Measurements from ENCODE around the gene UNC5B.

UNC5B gene

GRCh38 chr10:71255550-71255807, 43.1 kb downstream of the UNC5B start:
- no peak for DNase-seq

DNA sequence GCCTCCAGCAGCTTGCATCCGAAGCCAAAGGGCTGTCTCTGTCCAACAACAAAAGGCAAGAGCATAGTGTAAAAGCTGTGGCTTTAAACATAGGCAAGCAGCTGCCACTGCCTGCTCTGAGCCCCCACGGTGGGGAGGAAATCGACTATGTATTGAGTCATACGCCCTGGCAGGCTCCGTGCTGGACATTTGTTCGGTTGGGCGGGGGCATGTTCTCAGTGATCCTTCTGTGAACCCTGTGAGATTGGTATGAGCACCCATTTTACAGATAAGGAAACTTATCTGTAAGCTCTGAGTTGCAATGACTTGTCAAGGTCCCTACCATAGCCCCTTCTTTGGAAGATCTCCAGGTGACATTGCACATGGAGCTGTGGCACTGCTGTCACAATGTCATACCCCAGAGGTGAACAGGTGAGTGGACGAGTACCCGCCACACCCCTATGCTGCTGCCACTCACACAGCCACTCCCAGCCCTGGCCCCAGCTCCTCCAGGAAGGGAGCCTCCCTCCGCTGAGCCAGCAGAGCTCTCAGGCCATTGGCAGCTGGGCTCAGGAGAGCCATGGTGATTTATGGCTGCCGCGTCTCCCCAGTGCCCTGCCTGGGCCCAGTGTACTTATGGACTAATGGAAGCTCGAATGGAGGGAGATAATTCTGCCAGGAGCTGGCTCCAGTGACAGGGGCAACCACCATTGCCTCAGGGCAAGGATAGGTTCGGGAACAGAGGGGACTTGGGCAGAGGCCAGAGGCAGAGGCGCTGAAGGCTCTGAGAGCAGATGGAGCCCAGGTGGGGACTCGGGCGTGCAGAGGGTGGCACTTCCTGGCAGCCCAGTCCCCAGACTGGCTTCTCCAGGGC, 43.7 kb downstream of the UNC5B start:
- no peak for DNase-seq

DNA sequence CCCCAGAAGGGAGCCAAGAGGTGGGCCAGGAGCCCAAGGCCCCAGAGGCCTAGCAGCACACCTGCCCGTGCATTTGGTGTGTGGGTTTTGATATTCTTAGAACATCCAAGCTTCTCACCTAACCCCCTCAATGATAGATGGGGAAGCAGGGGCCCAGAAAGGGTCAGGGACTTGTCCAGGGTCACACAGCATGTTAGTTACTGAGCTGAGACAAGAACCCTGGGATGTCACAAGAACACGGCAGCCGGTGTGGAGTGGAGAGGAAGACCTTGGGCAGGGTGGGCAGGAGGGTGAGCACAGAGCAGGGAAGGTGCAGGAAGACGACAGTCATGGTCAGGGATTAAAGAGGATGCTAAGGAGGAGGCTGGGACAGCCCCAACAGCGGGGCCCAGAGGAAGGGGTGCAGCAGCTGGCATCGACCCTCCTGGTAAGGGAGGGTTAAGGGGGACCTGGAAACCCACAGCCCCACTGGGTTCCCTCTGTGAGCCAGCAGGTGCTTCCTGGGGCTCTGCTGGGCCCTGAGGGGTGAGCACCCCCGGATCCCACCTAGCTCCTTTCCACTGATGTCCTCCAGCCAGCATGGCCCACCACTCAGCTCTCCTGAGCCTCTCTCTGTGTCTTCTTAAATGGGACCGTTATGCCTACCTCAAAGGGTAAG, 44.4 kb downstream of the UNC5B start:
- DNase-seq: no peak

GRCh38 chr10:71257319-71257997, 45.1 kb downstream of the UNC5B start:
- no peak for DNase-seq

DNA sequence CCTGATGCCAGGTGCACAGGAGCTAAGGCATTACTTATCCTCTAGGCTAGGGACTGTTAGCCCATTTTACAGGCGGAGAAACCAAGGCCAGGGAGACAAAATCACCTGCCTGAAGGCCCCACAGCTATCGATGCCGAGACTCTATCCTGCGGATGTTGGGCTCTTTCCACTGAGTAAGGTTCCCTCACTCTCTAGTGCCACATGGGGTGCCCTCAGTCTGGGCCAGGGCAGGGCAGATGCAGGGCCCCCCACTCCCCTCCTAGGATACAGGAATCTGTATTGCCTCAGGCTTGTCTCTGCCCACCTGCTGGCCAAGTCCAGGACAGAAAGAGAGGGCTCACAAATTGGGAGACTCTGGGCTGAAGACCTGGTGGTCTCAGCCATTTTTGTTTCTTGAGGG, 45.7 kb downstream of the UNC5B start:
- DNase-seq: no peak

- DNase-seq: no peak
Measured at GRCh38 chr10:71258446-71259145, 46.2 kb downstream of the UNC5B start.

- no peak for DNase-seq
Measured at GRCh38 chr10:71259282-71259681, 46.9 kb downstream of the UNC5B start.

- DNase-seq: no peak
Measured at GRCh38 chr10:71259815-71260501, 47.6 kb downstream of the UNC5B start.

GRCh38 chr10:71260622-71261325, 48.4 kb downstream of the UNC5B start:
- DNase-seq: no peak

- DNase-seq: no peak
Measured at GRCh38 chr10:71262027-71262426, 49.7 kb downstream of the UNC5B start.

DNA sequence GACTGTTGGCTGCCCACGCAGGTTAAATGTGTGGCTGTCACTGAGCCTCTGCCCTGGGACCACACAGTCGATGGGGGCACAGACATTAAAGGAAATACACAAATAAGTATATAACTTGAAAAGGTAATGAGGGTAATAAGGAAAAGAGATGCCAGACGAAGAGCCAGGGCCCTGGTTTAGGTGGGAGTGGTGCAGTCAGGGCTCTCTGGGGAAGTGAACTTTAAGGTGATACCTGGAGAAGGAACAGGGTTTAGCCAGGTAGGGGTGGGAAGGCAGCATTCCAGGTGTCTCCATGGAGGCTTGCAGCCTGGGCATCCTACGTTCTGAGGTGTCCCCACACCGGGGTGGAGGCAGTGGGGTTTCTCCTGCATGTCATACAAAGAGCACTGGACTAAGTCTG, 50.4 kb downstream of the UNC5B start:
- DNase-seq: no peak

- DNase-seq: no peak
Measured at GRCh38 chr10:71263376-71263775, 51.0 kb downstream of the UNC5B start.

GRCh38 chr10:71264345-71265200, 52.2 kb downstream of the UNC5B start:
- DNase-seq: no peak

- DNase-seq: no peak
Measured at GRCh38 chr10:71265201-71265575, 52.8 kb downstream of the UNC5B start.

- DNase-seq: no peak
Measured at GRCh38 chr10:71265618-71266146, 53.3 kb downstream of the UNC5B start.

DNA sequence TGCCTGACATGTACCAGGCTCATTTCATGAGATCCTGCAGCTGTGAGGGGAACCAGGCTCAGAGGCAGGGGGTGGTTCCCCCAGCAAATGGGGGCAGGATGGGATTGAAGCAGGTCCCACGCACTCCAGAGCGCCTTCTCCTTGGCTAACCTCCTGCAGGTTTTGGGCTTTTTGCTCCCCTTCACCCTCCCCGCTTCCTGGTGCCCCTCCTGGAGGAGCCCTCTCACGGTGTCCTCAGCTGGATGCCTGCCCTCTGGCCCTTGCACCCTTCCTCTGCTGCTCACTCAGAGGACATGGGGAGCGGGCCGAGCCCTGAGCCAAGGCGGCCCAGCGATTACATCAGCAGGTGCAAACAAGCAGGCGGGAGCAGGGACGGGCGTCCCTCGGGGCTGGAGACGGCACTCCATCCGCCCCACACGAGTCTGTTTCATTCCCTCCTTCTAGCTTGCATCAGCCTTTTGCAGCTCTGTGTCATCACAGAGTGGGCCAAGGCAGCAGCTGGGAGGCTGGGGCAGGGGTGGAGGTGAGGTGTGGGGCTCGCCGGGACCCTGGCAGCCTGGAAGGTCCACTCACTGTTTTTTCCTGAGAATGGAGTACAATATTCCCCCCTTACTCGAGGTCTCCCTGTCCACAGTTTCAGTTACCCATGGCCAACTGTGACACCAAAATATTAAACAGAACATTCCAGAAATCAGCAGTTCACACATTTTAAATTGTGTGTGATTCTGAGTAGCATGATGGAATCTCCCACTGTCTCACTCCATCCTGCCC, 54.0 kb downstream of the UNC5B start:
- no peak for DNase-seq

GRCh38 chr10:71266918-71267442, 54.6 kb downstream of the UNC5B start:
- DNase-seq: no peak

DNA sequence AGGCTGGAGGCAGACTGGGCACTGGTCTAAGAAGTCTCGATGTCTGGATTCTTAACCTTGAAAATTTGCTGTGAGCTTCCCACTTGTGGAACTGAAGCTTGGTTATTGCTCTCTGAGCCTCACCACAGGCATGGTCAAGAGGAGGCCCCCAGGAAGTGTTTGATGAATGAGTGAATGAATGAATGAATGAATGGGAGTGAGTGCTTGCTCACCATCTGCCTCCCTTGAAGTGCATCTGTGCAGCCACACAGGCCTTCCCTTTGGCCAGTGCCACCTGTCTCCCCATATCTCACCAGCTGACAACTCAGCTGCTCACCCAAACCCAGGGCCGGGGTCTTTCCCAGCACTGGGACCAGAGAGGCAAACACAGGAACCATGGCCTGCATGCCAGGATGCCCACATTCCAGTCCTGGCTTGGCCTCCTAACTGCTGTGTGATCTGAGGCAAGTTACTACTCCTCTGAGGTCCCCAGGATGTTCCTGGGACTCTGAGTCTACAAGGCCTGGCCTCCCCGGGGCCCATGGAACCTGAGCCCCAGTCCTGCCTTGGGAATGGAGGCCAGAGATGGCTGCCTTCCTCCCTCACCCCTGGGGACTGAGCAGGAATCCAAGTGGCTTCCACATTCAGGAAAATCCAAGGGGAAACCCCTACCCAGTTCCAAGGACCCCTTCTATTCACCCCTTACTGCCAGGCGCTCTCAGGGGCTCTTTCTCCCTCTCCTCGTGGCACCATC, 55.3 kb downstream of the UNC5B start:
- no peak for DNase-seq

GRCh38 chr10:71268247-71268691, 55.9 kb downstream of the UNC5B start:
- no peak for DNase-seq

All from suppressor macrophage (primary cell).